ENCODE measurements around the gene ENTREP3. TPM values are rescaled to one million over a fixed set of nuclear protein-coding genes. Genes with fewer than 3 reads are reported as not detected.
A peak's percentile ranks its signal among the peaks of the same experiment; 100 is the strongest.
"Not testable (repeated sequence)": the region's sequence is repeated elsewhere in the genome, so short reads cannot be mapped to it uniquely, and the experiment has no call there.

ENTREP3 gene
- total and polyA plus RNA-seq, 2 donors (not counting 3 experiments of a cell fraction or from before 2014, with no cell fraction given) = 27.4 to 62.7 TPM

DNA sequence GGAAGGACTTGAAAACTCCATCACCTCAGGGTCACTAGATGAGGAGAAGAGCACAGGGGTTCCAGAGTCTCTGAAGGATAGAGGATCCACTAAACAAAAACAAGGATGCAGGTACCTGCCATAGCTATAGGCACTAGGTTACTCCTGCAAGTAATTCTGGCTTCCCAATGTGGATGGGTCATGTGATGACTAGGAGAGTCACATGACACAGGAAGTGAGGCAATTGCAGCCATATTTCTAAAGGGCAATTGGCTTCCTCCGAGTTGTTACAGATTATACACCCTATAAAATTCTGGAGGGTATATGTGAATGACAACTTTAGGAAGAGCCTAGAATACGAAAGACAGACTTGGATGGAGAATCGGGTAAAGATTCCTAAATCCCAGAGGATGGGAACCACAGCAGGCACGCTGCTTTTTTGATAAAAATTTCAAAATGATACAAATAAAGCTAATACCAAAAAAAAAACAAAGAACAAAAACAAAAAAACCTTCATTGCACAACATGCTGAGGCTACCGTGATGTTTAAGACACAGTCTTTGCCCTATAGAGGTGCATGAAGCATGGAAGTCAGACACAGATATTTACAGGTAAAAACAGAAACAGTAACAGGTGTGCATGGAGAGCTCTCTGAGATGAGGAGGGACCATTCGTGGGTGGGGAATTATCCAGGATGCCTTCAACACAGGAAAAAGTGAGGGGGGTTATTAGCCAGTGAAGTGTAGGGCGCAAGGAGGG is 36.3 kb downstream of the ENTREP3 start:
- DNase-seq (ENCODE audit: low read depth, low spot score) (peak; percentile 59), FAIRE-seq (peak; percentile 87)
- intact Hi-C loops (cut with micrococcal nuclease) (no loop called here), dilution Hi-C loops (cut with MboI; ENCODE audit: extremely low pct_ligation_motif_present, low sequenced_read_pairs) (no loop called here)
- peaks cover 0 to 4% of the 10 kb centered on the region in 2 experiments for H3K36me3 ChIP-seq (ENCODE audit: control insufficient read depth in 2 of 2, extremely low read depth in 1 of 2, insufficient read depth in 2 of 2, low read length in 2 of 2)
- no peaks in the 10 kb centered on the region for H3K79me2 ChIP-seq (ENCODE audit: control insufficient read depth, insufficient read depth, low read length)
- H3K9me1 ChIP-seq (replicated peaks; ENCODE audit: control insufficient read depth, extremely low read depth, insufficient read depth, low read length) = no peaks in the 10 kb centered on the region
- BruUV-seq (replicated peaks) = no TSS peak
- ChIA-PET CTCF (interaction anchor here (0.8 to 1.7 kb wide), 3 partner anchors 8 to 46 kb away, joined by 3 to 7 read pairs (median 4); partner anchors contain the start of genes KRTCAP2 and THBS3), POLR2A (no interaction called here)
- H3K27ac ChIP-seq (ENCODE audit: insufficient read depth, low read depth, low read length) = no peak overlapping the region
- no peak overlapping the region for H3K4me2 ChIP-seq (ENCODE audit: insufficient read depth, low read length)
- H3K9ac ChIP-seq (replicated peaks; ENCODE audit: extremely low read depth, insufficient read depth, low read length) = no peak overlapping the region
- H2AFZ ChIP-seq (ENCODE audit: low read depth, low read length) = peak overlapping the region; percentile 71
- TF ChIP-seq FOS (IDR thresholded peaks at IDR 0.05; ENCODE audit: borderline replicate concordance, insufficient read depth, low read length) = no peak
- no peak for TF ChIP-seq POLR2AphosphoS5 (IDR thresholded peaks at IDR 0.05; ENCODE audit: insufficient read depth, low read depth, low read length)
- TF ChIP-seq MYC (IDR thresholded peaks at IDR 0.05; ENCODE audit: low read depth, low read length) = no peak
- no peak for TF ChIP-seq EZH2 (IDR thresholded peaks at IDR 0.05; ENCODE audit: borderline replicate concordance, low read depth, low read length, severe bottlenecking)
- no peak for TF ChIP-seq POLR2A (IDR thresholded peaks at IDR 0.05; ENCODE audit: low read depth, low read length)
- TF ChIP-seq, protein P1, sequence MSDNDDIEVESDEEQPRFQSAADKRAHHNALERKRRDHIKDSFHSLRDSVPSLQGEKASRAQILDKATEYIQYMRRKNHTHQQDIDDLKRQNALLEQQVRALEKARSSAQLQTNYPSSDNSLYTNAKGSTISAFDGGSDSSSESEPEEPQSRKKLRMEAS (IDR thresholded peaks at IDR 0.05; ENCODE audit: insufficient read depth, insufficient read length) = peak; percentile 69
- H3K27me3 ChIP-seq (ENCODE audit: control insufficient read depth in 2 of 2, insufficient read depth in 2 of 2, low read length in 2 of 2) = no peaks in the 10 kb centered on the region
- no peaks in the 10 kb centered on the region for H3K4me1 ChIP-seq (ENCODE audit: control insufficient read depth, extremely low read depth, insufficient read depth, low read length)
- H4K20me1 ChIP-seq (replicated peaks; ENCODE audit: control insufficient read depth, extremely low read depth, insufficient read depth, low read length) = no peaks in the 10 kb centered on the region
- H3K4me3 ChIP-seq (replicated peaks in 1 of 3; ENCODE audit: insufficient read depth in 1 of 3, low read depth in 1 of 3, low read length in 3 of 3) = no peak overlapping the region
- no peaks in the 10 kb centered on the region for H3K9me3 ChIP-seq (replicated peaks; ENCODE audit: control insufficient read depth, insufficient read depth, low read length)

DNA sequence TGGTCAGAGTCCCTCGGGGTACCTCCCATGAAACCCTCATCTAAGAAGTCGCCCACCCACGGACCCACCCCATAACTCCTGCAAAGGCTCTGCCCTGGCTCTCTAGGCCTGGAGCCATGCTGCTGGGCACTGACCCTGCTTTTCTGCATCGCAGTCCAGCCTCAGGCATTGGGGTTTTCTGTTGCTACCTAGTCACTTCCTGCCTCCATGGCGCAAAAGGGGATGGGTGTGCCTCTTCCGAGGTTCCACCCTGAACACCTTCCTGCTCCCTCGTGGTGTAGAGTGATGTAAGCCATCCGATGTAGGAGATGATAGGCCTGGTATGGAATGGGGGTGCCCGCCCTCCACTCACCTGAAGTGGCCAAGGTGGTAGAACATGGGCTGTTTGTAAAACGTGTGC is 40.6 kb downstream of the ENTREP3 start:
- H3K9ac ChIP-seq (replicated peaks; ENCODE audit: extremely low read depth, insufficient read depth, low read length); H3K4me1 ChIP-seq (ENCODE audit: control insufficient read depth, extremely low read depth, insufficient read depth, low read length); H3K4me2 ChIP-seq (ENCODE audit: insufficient read depth, low read length); H3K4me3 ChIP-seq (replicated peaks in 1 of 3; ENCODE audit: insufficient read depth in 1 of 3, low read depth in 1 of 3, low read length in 3 of 3); POLR2A ChIA-PET; BruUV-seq (replicated peaks); H3K36me3 ChIP-seq (ENCODE audit: control insufficient read depth in 2 of 2, extremely low read depth in 1 of 2, insufficient read depth in 2 of 2, low read length in 2 of 2); intact Hi-C loops (cut with micrococcal nuclease); H3K79me2 ChIP-seq (ENCODE audit: control insufficient read depth, insufficient read depth, low read length); CTCF ChIA-PET; H2AFZ ChIP-seq (ENCODE audit: low read depth, low read length); H4K20me1 ChIP-seq (replicated peaks; ENCODE audit: control insufficient read depth, extremely low read depth, insufficient read depth, low read length); H3K27me3 ChIP-seq (ENCODE audit: control insufficient read depth in 2 of 2, insufficient read depth in 2 of 2, low read length in 2 of 2); DNase-seq (ENCODE audit: low read depth, low spot score); H3K9me1 ChIP-seq (replicated peaks; ENCODE audit: control insufficient read depth, extremely low read depth, insufficient read depth, low read length); H3K9me3 ChIP-seq (replicated peaks; ENCODE audit: control insufficient read depth, insufficient read depth, low read length); H3K27ac ChIP-seq (ENCODE audit: insufficient read depth, low read depth, low read length); dilution Hi-C loops (cut with MboI; ENCODE audit: extremely low pct_ligation_motif_present, low sequenced_read_pairs): not testable (repeated sequence)
- FAIRE-seq = peak; percentile 64

GRCh38 chr1:155212051-155212440 is 43.2 kb downstream of the ENTREP3 start:
- H3K4me2 ChIP-seq (ENCODE audit: insufficient read depth, low read length); H4K20me1 ChIP-seq (replicated peaks; ENCODE audit: control insufficient read depth, extremely low read depth, insufficient read depth, low read length); H3K9me3 ChIP-seq (replicated peaks; ENCODE audit: control insufficient read depth, insufficient read depth, low read length); H2AFZ ChIP-seq (ENCODE audit: low read depth, low read length); H3K27ac ChIP-seq (ENCODE audit: insufficient read depth, low read depth, low read length); H3K9me1 ChIP-seq (replicated peaks; ENCODE audit: control insufficient read depth, extremely low read depth, insufficient read depth, low read length); FAIRE-seq; dilution Hi-C loops (cut with MboI; ENCODE audit: extremely low pct_ligation_motif_present, low sequenced_read_pairs); H3K79me2 ChIP-seq (ENCODE audit: control insufficient read depth, insufficient read depth, low read length); BruUV-seq (replicated peaks); intact Hi-C loops (cut with micrococcal nuclease); H3K4me3 ChIP-seq (replicated peaks in 1 of 3; ENCODE audit: insufficient read depth in 1 of 3, low read depth in 1 of 3, low read length in 3 of 3); H3K36me3 ChIP-seq (ENCODE audit: control insufficient read depth in 2 of 2, extremely low read depth in 1 of 2, insufficient read depth in 2 of 2, low read length in 2 of 2); POLR2A ChIA-PET; H3K27me3 ChIP-seq (ENCODE audit: control insufficient read depth in 2 of 2, insufficient read depth in 2 of 2, low read length in 2 of 2); H3K9ac ChIP-seq (replicated peaks; ENCODE audit: extremely low read depth, insufficient read depth, low read length): not testable (repeated sequence)
- peaks cover 18% of the 10 kb centered on the region for H3K4me1 ChIP-seq (ENCODE audit: control insufficient read depth, extremely low read depth, insufficient read depth, low read length)
- CTCF ChIA-PET = interaction anchor here (0.7 to 1.1 kb wide), 2 partner anchors 13 to 15 kb away, joined by 4 read pairs; no protein-coding TSS in a partner anchor
- peak; percentile 24 for DNase-seq (ENCODE audit: low read depth, low spot score)

Data from endothelial cell of umbilical vein (primary cell).